ENCODE measurements around the gene SLC6A3. TPM values are rescaled to one million over a fixed set of nuclear protein-coding genes. Genes with fewer than 3 reads are reported as not detected.

The SLC6A3 gene
- total and polyA plus RNA-seq, 2 donors (not counting 3 experiments of a cell fraction or from before 2014, with no cell fraction given) = not detected

DNA sequence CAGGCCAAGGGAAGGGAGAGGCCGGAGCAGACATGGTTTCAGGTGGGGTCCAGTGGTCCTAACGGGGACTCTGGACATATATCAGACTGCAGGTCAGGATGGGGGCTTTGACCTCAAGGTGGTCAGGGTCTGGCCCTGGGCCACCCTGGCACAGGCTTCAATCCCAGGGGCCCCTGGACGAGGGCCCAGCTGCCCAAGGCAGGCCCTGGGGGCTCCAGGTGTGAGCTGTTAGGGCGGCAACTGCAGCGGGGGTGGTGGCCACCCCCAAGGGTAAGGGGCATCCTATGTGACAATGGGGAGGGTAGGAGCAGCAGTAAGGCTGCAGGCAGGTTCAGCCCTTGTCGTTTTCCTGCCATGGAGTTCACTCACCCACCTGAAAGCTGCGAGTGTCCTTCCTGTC is 54.9 kb downstream of the SLC6A3 start:
- dilution Hi-C loops (cut with MboI; ENCODE audit: extremely low pct_ligation_motif_present, low sequenced_read_pairs) = no loop called here
- intact Hi-C loops (cut with micrococcal nuclease) = no loop called here
- Histone ChIP-seq H2AFZ (ENCODE audit: low read depth, low read length) (no peak overlapping the region), H3K9me3 (replicated peaks; ENCODE audit: control insufficient read depth, insufficient read depth, low read length) (no peaks in the 10 kb centered on the region), H3K4me1 (ENCODE audit: control insufficient read depth, extremely low read depth, insufficient read depth, low read length) (peaks cover 3% of the 10 kb centered on the region), H3K79me2 (ENCODE audit: control insufficient read depth, insufficient read depth, low read length) (no peaks in the 10 kb centered on the region), H3K27me3 (ENCODE audit: control insufficient read depth in 2 of 2, insufficient read depth in 2 of 2, low read length in 2 of 2) (peaks cover 0 to 11% of the 10 kb centered on the region in 2 experiments), H3K9me1 (replicated peaks; ENCODE audit: control insufficient read depth, extremely low read depth, insufficient read depth, low read length) (no peaks in the 10 kb centered on the region), H3K4me3 (replicated peaks in 1 of 3; ENCODE audit: insufficient read depth in 1 of 3, low read depth in 1 of 3, low read length in 3 of 3) (no peak overlapping the region), H3K27ac (ENCODE audit: insufficient read depth, low read depth, low read length) (no peak overlapping the region), H4K20me1 (replicated peaks; ENCODE audit: control insufficient read depth, extremely low read depth, insufficient read depth, low read length) (no peaks in the 10 kb centered on the region), H3K36me3 (ENCODE audit: control insufficient read depth in 2 of 2, extremely low read depth in 1 of 2, insufficient read depth in 2 of 2, low read length in 2 of 2) (no peaks in the 10 kb centered on the region), H3K4me2 (ENCODE audit: insufficient read depth, low read length) (no peak overlapping the region), H3K9ac (replicated peaks; ENCODE audit: extremely low read depth, insufficient read depth, low read length) (no peak overlapping the region)
- no peak for TF ChIP-seq GATA2 (IDR thresholded peaks at IDR 0.05; ENCODE audit: insufficient read depth, insufficient read length, low read depth, low read length)
- TF ChIP-seq FOS (IDR thresholded peaks at IDR 0.05; ENCODE audit: borderline replicate concordance, insufficient read depth, low read length) = no peak
- no peak for TF ChIP-seq MYC (IDR thresholded peaks at IDR 0.05; ENCODE audit: low read depth, low read length)
- no peak for TF ChIP-seq POLR2A (IDR thresholded peaks at IDR 0.05; ENCODE audit: low read depth, low read length)
- no peak for TF ChIP-seq JUN (IDR thresholded peaks at IDR 0.05; ENCODE audit: borderline replicate concordance, insufficient read depth, insufficient read length, low read depth)
- TF ChIP-seq, protein P1, sequence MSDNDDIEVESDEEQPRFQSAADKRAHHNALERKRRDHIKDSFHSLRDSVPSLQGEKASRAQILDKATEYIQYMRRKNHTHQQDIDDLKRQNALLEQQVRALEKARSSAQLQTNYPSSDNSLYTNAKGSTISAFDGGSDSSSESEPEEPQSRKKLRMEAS (IDR thresholded peaks at IDR 0.05; ENCODE audit: insufficient read depth, insufficient read length) = no peak
- TF ChIP-seq, protein P2, sequence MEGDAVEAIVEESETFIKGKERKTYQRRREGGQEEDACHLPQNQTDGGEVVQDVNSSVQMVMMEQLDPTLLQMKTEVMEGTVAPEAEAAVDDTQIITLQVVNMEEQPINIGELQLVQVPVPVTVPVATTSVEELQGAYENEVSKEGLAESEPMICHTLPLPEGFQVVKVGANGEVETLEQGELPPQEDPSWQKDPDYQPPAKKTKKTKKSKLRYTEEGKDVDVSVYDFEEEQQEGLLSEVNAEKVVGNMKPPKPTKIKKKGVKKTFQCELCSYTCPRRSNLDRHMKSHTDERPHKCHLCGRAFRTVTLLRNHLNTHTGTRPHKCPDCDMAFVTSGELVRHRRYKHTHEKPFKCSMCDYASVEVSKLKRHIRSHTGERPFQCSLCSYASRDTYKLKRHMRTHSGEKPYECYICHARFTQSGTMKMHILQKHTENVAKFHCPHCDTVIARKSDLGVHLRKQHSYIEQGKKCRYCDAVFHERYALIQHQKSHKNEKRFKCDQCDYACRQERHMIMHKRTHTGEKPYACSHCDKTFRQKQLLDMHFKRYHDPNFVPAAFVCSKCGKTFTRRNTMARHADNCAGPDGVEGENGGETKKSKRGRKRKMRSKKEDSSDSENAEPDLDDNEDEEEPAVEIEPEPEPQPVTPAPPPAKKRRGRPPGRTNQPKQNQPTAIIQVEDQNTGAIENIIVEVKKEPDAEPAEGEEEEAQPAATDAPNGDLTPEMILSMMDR (IDR thresholded peaks at IDR 0.05; ENCODE audit: extremely low read depth in 1 of 2, insufficient read depth in 1 of 2, low read depth in 1 of 2, low read length in 2 of 2) = no peak
- TF ChIP-seq EZH2 (IDR thresholded peaks at IDR 0.05; ENCODE audit: borderline replicate concordance, low read depth, low read length, severe bottlenecking) = no peak
- TF ChIP-seq POLR2AphosphoS5 (IDR thresholded peaks at IDR 0.05; ENCODE audit: insufficient read depth, low read depth, low read length) = no peak
- ChIA-PET POLR2A (no interaction called here), CTCF (no interaction called here)
- DNase-seq (ENCODE audit: low read depth, low spot score) (no peak), FAIRE-seq (no peak)
- no TSS peak for BruUV-seq (replicated peaks)
